Measurements from ENCODE around the gene SYS1.

DNA sequence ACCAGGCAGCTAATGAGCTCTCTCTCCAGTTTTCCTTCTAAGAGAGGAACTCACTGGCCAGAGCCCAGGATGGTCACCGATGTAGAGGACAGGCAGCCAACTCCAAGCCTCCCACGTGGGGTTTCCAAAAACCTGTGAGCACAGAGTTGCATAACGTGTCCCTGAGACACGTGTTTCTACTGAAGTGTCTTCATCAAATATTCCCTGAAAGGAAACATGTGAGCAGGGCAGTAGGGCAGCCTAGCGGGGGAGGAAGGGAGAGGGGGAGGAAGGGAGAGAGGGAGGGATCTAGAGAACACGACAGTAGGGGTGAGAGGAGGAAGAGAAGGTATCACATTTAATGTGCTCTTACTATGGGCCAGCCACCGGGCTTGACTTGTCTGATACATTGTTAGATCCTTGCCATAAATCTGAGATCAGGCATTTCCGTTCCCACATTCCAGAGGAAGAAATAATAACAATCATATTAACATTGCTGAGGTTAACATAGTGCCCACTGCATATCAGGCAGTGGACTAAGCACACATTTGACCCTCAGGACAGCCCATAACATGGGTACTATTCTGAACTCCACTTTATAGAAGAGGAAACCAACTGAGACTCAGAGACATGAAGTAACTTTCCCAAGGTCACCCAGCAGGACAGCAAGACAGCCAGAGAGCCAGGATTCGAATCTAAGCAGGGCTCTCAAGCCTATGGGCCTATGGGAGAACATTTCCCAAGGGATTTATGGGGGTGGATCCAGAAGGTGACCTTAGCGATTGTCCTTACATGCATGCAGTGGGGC lies 4.5 kb upstream of the SYS1 start:
- TF ChIP-seq, protein P1, sequence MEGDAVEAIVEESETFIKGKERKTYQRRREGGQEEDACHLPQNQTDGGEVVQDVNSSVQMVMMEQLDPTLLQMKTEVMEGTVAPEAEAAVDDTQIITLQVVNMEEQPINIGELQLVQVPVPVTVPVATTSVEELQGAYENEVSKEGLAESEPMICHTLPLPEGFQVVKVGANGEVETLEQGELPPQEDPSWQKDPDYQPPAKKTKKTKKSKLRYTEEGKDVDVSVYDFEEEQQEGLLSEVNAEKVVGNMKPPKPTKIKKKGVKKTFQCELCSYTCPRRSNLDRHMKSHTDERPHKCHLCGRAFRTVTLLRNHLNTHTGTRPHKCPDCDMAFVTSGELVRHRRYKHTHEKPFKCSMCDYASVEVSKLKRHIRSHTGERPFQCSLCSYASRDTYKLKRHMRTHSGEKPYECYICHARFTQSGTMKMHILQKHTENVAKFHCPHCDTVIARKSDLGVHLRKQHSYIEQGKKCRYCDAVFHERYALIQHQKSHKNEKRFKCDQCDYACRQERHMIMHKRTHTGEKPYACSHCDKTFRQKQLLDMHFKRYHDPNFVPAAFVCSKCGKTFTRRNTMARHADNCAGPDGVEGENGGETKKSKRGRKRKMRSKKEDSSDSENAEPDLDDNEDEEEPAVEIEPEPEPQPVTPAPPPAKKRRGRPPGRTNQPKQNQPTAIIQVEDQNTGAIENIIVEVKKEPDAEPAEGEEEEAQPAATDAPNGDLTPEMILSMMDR (IDR thresholded peaks at IDR 0.05) = peak in 1 of 3 experiments; percentile 9
- TF ChIP-seq EP300 (IDR thresholded peaks at IDR 0.05) = no peak
- TF ChIP-seq POLR2A (IDR thresholded peaks at IDR 0.05; ENCODE audit: low read depth) = peak; percentile 18

Measured in esophagus muscularis mucosa (tissue), 4 donors.